Muscle layer of duodenum (tissue), 2 donors: ENCODE results near the gene SMPX.

ENCODE experiments used
- H3K27ac ChIP-seq: one replicate; pipeline ENCODE4 v1.7.0; 2013; ENCODE audit warnings: mild to moderate bottlenecking, low read length
- H3K27me3 ChIP-seq: one replicate; pipeline ENCODE4 v1.7.0; 2013; ENCODE audit warnings: low read depth, mild to moderate bottlenecking, control low read depth, low read length
- H3K36me3 ChIP-seq, 2 donors: one replicate each; pipeline ENCODE4 v1.7.0; 2013; ENCODE audit warnings: low read length in 2 of 2, control low read depth in 1 of 2, mild to moderate bottlenecking in 1 of 2; ENCODE audit not compliant: insufficient read depth in 2 of 2, control insufficient read depth in 1 of 2
- H3K4me1 ChIP-seq, 2 donors: one replicate each; pipeline ENCODE4 v1.7.0; 2013; ENCODE audit warnings: low read length in 2 of 2, mild to moderate bottlenecking in 2 of 2, control low read depth in 1 of 2, moderate library complexity in 1 of 2; ENCODE audit not compliant: insufficient read depth in 2 of 2, control insufficient read depth in 1 of 2
- H3K4me3 ChIP-seq, 2 donors: one replicate each; pipeline ENCODE4 v1.7.0; 2013; ENCODE audit warnings: low read length in 2 of 2, low read depth in 1 of 2, mild to moderate bottlenecking in 1 of 2
- H3K9me3 ChIP-seq, 2 donors: one replicate each; pipeline ENCODE4 v1.7.0; 2013; ENCODE audit warnings: low read length in 2 of 2, control low read depth in 1 of 2, mild to moderate bottlenecking in 1 of 2; ENCODE audit not compliant: control insufficient read depth in 1 of 2
- donor health status: healthy.

The SMPX gene

DNA sequence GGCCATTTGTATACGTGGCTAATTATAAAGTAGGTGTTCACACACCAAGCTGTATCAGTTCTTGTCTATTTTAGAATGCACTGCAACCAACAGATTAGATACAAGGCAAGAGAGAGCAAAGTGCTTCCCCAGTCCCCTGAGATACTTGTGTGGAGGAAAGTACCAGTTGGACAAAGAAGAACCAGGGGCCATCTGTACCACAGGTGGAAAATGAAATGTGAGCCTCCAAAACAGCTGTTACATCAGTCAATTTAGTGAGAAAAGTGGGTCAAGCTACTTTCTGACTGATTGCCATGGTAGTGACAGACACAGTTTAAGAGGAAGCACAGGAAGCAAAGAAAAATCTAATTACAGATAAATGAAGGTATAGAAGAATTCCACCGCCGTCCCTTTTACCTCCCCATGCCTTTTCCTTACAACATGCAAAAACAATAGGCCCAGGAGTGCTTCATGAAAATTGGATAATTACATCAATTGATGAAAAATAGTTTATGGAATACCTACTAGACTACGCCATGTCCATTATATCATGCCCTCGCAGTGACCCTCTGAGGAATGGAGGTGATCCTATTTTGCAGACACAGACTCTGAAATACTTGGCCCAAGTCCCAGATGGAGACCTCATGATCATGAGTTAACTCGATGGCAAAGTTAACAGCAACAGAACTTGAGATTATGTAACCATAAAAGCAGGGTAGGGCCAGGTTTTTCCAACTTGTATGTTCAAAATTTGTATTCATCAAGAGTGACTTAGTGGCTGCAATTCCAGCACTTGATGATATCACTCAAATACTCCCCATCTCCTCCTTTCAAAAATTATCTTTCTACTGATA, 15.8 kb downstream of the SMPX start:
- Histone ChIP-seq H3K9me3 (no peaks in the 10 kb centered on the region), H3K4me1 (peaks cover 0 to 6% of the 10 kb centered on the region in 2 donors), H3K27me3 (no peaks in the 10 kb centered on the region), H3K27ac (no peak overlapping the region), H3K4me3 (no peak overlapping the region), H3K36me3 (no peaks in the 10 kb centered on the region)

DNA sequence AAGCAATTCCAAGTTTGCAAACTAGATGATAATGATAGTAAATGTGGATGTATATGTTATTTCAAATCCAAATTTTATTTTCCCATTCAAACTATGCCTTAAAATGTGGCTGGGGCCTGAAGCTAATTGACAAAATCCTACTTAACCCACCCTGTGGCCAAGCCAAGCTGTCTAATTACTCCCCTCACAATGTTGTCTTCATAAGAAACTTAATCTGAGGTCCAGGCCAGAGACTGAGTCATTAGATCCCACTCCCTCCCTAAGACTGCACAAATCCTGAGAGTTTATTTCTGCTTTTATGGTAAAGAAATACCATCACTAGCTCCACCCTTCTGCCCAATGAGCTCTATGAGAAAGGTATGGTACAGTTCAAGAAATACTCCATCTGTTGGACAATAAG, 16.6 kb downstream of the SMPX start:
- no peaks in the 10 kb centered on the region for H3K27me3 ChIP-seq
- H3K27ac ChIP-seq: no peak overlapping the region
- no peaks in the 10 kb centered on the region for H3K9me3 ChIP-seq
- H3K4me3 ChIP-seq: no peak overlapping the region
- H3K36me3 ChIP-seq: no peaks in the 10 kb centered on the region
- peaks cover 0 to 6% of the 10 kb centered on the region in 2 donors for H3K4me1 ChIP-seq

DNA sequence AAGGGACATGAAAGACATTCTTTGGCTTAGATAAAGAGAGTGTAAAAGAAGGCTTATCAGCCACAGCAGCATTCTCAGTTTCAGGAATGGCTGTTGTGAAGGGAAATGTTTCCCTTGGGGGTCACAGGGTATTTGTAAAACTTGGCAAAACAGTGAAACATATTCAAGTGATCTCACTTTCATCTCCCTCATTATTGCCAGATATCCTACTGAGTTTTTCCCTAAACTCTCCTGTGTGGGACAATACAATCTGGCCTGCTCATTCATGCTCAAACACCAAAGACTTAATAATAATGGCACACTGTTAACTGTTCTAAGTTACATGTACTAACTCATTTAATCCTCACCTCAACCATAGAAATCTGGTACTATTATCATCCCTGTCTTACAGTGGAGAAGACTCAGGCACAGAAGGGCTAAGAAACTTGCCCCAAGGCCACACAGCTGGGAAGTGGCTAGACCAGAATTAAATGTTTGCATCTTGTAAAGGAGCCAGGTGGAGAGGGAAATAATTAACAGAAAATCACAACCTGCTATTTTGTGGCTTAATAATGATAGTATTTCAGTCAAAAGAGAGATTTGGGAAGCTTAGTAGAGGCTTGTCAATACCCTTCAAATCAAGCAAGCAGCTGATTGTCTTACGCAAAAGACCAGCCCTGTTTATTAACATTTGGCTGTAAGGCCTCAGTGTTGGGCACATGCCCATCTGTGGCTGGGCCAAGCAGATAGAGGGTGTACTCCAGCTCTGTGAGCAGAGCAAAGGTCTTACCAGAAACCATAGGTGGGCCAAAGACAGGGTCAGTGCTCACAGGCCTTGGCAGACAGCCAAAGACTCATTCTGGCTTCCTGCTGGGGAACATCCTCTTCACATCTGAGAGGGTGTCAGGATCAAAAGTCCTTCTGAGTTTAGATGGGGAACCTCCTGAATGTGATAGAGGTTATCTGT, 17.3 kb downstream of the SMPX start:
- no peaks in the 10 kb centered on the region for H3K9me3 ChIP-seq
- no peak overlapping the region for H3K4me3 ChIP-seq
- H3K27me3 ChIP-seq: no peaks in the 10 kb centered on the region
- H3K36me3 ChIP-seq: no peaks in the 10 kb centered on the region
- peaks cover 0 to 6% of the 10 kb centered on the region in 2 donors for H3K4me1 ChIP-seq
- no peak overlapping the region for H3K27ac ChIP-seq

DNA sequence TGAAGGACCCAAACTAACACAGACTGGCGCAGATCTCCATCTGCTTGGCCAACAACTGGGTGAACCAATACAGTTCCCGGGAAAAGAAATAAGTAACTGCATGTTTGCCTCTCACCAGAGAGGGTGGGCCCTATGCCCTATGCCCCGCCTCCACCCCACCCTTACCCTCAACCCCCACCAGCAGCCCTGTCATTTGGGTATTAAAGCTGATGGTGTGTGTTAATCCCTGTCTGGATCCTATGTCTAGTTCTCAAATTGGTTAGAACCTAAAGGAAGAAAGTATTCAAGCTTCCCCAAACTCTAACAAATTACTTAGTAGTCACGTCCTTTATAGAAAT, 19.0 kb downstream of the SMPX start:
- Histone ChIP-seq H3K36me3 (no peaks in the 10 kb centered on the region), H3K27ac (no peak overlapping the region), H3K27me3 (no peaks in the 10 kb centered on the region), H3K4me1 (peaks cover 0 to 6% of the 10 kb centered on the region in 2 donors), H3K9me3 (no peaks in the 10 kb centered on the region), H3K4me3 (no peak overlapping the region)

DNA sequence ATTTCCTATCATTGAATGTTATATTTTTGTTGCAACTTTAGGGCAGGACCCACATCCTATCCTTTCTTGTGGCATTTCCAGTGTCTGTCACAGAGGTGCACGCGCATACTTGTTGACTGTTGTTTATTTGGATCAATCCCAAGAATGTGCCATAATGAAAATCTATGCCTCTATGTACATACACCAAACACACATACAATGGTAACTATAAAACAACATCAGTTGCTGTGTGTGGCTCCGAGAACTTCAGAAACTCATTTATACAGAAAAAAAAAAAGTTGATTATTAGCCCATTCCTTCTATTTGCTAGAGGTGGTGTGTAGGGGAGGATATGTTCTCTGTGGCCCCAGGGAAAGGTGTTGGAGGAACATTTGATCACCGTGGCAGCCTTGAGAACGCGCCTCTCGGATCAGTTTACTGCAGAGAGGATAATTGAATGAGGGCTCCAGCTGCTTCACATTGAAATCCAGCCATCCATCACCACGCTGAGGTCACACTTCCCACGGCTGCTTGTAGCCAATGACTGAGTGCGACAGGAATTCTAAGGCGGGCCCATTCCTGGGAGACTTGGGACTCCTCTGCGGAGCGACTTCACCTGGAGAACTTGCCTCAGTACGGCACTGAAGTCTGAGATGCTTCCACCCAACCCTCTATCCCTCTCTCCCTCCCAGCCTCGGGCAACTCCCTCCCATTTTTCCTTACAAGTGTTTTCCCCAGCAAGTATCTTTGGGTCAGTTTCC, 19.5 kb downstream of the SMPX start:
- no peaks in the 10 kb centered on the region for H3K36me3 ChIP-seq
- H3K4me1 ChIP-seq: peaks cover 0 to 6% of the 10 kb centered on the region in 2 donors
- no peaks in the 10 kb centered on the region for H3K9me3 ChIP-seq
- H3K27me3 ChIP-seq: no peaks in the 10 kb centered on the region
- no peak overlapping the region for H3K27ac ChIP-seq
- H3K4me3 ChIP-seq: no peak overlapping the region

DNA sequence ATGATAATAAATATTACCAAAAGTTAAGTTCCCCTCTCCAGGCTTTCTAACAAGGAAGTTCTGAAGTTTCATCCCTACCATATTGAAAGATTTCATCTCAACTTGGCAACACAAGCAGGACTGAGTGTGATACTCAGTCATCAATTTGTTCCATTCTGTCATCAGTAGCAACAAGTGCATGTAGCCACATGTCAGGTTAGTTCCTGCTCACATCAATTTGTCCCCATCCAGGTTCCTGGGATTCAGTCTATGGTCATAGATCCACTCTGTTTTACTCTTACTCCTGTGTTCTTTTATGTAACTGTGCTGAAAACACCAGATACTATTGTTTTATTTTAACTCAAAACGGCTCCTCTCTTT, 22.2 kb downstream of the SMPX start:
- Histone ChIP-seq H3K9me3 (no peaks in the 10 kb centered on the region), H3K4me3 (no peak overlapping the region), H3K27ac (no peak overlapping the region), H3K27me3 (no peaks in the 10 kb centered on the region), H3K36me3 (no peaks in the 10 kb centered on the region), H3K4me1 (peaks cover 0 to 1% of the 10 kb centered on the region in 2 donors)

- no peak overlapping the region for H3K4me3 ChIP-seq
- no peak overlapping the region for H3K27ac ChIP-seq
- H3K27me3 ChIP-seq: no peaks in the 10 kb centered on the region
Observed at GRCh38 chrX:21735038-21735767, 22.7 kb downstream of the SMPX start.

GRCh38 chrX:21734175-21734574, 23.7 kb downstream of the SMPX start:
- no peaks in the 10 kb centered on the region for H3K27me3 ChIP-seq
- H3K4me1 ChIP-seq: no peaks in the 10 kb centered on the region
- H3K27ac ChIP-seq: no peak overlapping the region
- no peaks in the 10 kb centered on the region for H3K36me3 ChIP-seq
- no peaks in the 10 kb centered on the region for H3K9me3 ChIP-seq
- H3K4me3 ChIP-seq: no peak overlapping the region

More at GRCh38 chrX:21735038-21735767, 22.7 kb downstream of the SMPX start:
- Histone ChIP-seq H3K9me3 (no peaks in the 10 kb centered on the region), H3K36me3 (no peaks in the 10 kb centered on the region), H3K4me1 (no peaks in the 10 kb centered on the region)

DNA sequence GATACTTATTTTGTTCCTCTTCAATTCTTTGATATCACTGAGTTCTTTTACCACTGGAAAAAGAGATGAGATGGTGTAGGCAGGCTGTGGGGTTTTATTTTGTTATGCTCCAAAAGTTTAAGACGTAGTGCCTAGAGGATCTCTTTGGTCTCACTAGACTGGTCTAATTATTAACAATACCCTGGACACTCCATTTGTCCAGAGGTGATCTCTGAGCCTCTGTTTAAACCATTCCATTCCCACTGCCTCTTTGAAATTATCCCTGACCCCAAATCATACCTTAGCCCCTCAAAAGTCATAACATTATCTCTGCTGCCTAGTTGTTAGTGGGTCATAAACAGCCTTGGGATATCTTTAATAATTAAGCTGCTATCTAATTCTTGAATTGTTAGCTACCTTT, 24.2 kb downstream of the SMPX start:
- no peaks in the 10 kb centered on the region for H3K4me1 ChIP-seq
- H3K27me3 ChIP-seq: no peaks in the 10 kb centered on the region
- no peaks in the 10 kb centered on the region for H3K9me3 ChIP-seq
- no peak overlapping the region for H3K27ac ChIP-seq
- no peaks in the 10 kb centered on the region for H3K36me3 ChIP-seq
- no peak overlapping the region for H3K4me3 ChIP-seq

GRCh38 chrX:21730026-21730425, 27.9 kb downstream of the SMPX start:
- Histone ChIP-seq H3K36me3 (no peaks in the 10 kb centered on the region), H3K27ac (no peak overlapping the region), H3K27me3 (no peaks in the 10 kb centered on the region), H3K4me1 (peaks cover 0 to 8% of the 10 kb centered on the region in 2 donors), H3K4me3 (no peak overlapping the region), H3K9me3 (no peaks in the 10 kb centered on the region)
